NCI-H524 (cell line): Measurements from ENCODE around the gene RHBG.
"Not testable (repeated sequence)": the region's sequence is repeated elsewhere in the genome, so short reads cannot be mapped to it uniquely, and the experiment has no call there.

Source experiments
- DNase-seq, 2 experiments: peaks; one replicate each; lab custom pipeline; 2025; lab: John Stamatoyannopoulos, UW

RHBG gene

GRCh38 chr1:156368889-156369684, at the start of gene RHBG:
Gene RHBG (plus strand): TSS chr1:156369211. CDS start chr1:156369250, 39 bp downstream.
- DNase-seq, result no peak

GRCh38 chr1:156319664-156320063, 49.3 kb upstream of the RHBG start:
- DNase-seq, result peak in 1 of 2 experiments; percentile 24

- no peak for DNase-seq
Observed at GRCh38 chr1:156320560-156320959, 48.5 kb upstream of the RHBG start.

GRCh38 chr1:156323179-156323578, 45.8 kb upstream of the RHBG start:
- DNase-seq, result not testable (repeated sequence)

GRCh38 chr1:156336242-156336641, 32.8 kb upstream of the RHBG start:
- no peak for DNase-seq

GRCh38 chr1:156337052-156337887, 31.7 kb upstream of the RHBG start:
- peak in 1 of 2 experiments; percentile 13 for DNase-seq

GRCh38 chr1:156337888-156338179, 31.2 kb upstream of the RHBG start:
- no peak for DNase-seq

- peak; percentile 97 to 99 for DNase-seq
Observed at GRCh38 chr1:156338180-156338976, 30.6 kb upstream of the RHBG start, which contains the start of the genes CCT3 and TSACC. Gene CCT3 (minus strand): TSS chr1:156338292. CDS start chr1:156338184, 108 bp downstream. Gene TSACC (plus strand): TSS chr1:156338526. CDS start chr1:156339758, 1,232 bp downstream.

GRCh38 chr1:156342166-156342955, 26.6 kb upstream of the RHBG start:
- DNase-seq, result no peak

GRCh38 chr1:156344409-156344808, 24.6 kb upstream of the RHBG start:
- no peak for DNase-seq

GRCh38 chr1:156346035-156346434, 23.0 kb upstream of the RHBG start:
- not testable (repeated sequence) for DNase-seq

GRCh38 chr1:156346636-156347035, 22.4 kb upstream of the RHBG start:
- DNase-seq, result peak in 1 of 2 experiments; percentile 41

GRCh38 chr1:156347331-156347730, 21.7 kb upstream of the RHBG start:
- DNase-seq, result no peak

- DNase-seq, result not testable (repeated sequence)
Observed at GRCh38 chr1:156352481-156352880, 16.5 kb upstream of the RHBG start.

GRCh38 chr1:156356262-156356874, 12.6 kb upstream of the RHBG start:
- DNase-seq, result no peak

- peak in 1 of 2 experiments; percentile 59 for DNase-seq
Observed at GRCh38 chr1:156356875-156357534, 12.0 kb upstream of the RHBG start.

GRCh38 chr1:156357977-156358376, 11.0 kb upstream of the RHBG start:
- DNase-seq, result no peak

- DNase-seq, result no peak
Observed at GRCh38 chr1:156358641-156359040, 10.4 kb upstream of the RHBG start.

- DNase-seq, result no peak
Observed at GRCh38 chr1:156359249-156359648, 9.8 kb upstream of the RHBG start.

- DNase-seq, result no peak
Observed at GRCh38 chr1:156359973-156360372, 9.0 kb upstream of the RHBG start.
